ENCODE measurements around the gene VPS33B.

- TF ChIP-seq POLR2A (IDR thresholded peaks at IDR 0.05) (no peak), CTCF (IDR thresholded peaks at IDR 0.05) (no peak)
Measured at GRCh38 chr15:91068966-91069365, 46.6 kb upstream of the VPS33B start.

All from uterus (tissue), 2 donors.